GM12872 (cell line): ENCODE measurements around the gene DHCR24.

Experiments
- TF ChIP-seq, protein P1 (sequence below): IDR thresholded peaks from 3 replicates; pipeline ENCODE4 v1.5.1; 2011; ENCODE audit warnings: low read depth, mild to moderate bottlenecking, low read length, moderate library complexity; ENCODE audit not compliant: insufficient read depth

The DHCR24 gene

DNA sequence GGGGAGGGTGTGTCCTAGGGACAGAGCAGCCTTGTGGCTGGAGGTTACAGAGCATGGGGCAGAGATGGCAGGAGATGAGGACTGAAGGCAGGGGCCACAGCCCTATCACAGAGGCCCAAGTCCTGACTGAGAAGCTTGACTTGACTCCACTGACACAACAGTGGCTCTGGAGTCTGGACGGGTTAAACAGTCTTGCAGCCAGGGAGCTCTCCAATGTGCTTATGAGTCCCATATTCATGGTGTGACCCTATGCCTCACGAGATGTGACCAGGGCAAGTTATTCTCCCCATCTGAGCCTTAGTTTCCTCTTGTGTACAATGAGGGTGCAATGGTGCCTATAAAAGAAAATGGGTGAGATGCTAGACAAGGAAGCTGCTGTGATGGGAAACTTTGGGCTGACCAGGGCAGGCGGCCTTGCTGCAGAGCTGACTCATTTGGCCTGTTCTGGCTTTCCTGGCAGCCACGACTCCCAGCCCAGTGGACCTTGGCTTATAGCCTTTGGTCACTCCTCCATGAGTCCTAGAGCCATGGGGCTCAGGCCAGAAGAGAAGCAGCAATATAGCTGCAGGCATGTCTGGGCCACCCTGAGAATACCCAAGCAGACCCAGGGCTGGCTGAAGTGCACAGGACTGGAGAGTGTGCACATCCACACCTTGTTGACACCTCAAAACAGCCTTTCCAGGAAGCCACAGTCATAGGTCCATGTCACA is 83.1 kb downstream of the DHCR24 start:
- TF ChIP-seq, protein P1, sequence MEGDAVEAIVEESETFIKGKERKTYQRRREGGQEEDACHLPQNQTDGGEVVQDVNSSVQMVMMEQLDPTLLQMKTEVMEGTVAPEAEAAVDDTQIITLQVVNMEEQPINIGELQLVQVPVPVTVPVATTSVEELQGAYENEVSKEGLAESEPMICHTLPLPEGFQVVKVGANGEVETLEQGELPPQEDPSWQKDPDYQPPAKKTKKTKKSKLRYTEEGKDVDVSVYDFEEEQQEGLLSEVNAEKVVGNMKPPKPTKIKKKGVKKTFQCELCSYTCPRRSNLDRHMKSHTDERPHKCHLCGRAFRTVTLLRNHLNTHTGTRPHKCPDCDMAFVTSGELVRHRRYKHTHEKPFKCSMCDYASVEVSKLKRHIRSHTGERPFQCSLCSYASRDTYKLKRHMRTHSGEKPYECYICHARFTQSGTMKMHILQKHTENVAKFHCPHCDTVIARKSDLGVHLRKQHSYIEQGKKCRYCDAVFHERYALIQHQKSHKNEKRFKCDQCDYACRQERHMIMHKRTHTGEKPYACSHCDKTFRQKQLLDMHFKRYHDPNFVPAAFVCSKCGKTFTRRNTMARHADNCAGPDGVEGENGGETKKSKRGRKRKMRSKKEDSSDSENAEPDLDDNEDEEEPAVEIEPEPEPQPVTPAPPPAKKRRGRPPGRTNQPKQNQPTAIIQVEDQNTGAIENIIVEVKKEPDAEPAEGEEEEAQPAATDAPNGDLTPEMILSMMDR = no peak

DNA sequence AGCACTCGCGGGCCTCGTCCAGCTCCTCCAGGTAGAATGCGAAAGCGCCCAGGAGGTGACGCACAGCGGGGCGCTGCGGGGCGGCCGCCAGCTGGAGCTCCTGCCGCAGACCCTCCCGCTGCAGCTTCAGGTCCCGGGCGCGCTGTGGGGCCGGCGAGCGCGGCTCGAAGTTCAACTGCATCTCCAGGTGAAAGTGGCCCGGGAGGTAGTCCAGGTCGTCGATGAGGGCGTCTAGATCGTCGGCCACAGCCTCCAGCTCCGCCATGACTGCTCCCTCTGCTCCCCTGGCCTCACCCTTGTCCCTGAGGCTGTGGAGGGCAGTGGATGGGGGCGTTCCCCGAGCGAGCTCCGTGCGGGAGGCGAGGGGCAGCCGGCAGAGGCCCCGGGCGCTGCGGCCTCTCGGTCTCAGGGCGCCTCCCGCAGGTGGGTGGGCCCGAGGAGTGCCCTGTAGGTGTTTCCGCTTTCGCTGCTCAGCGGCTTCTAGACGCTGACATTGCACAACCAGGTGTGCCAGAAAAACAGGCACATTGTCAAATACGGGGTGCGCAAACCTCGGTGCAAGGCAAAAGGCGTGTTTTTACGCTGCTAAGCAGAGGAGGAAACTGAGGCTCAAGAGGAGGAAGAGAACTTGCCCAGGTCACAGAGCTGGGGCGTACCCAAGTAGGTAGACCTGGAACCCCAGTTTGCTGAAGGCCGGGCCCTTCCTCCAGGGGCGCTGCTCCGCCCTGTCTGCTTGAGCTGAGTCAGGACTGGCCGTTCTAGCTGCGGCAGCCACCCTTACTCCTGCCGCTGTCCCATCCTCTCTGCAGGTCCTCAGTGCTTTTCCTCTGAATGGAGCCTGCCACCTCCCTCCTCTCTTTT is 85.9 kb downstream of the DHCR24 start, which contains the start of gene TTC22:
Gene TTC22 (minus strand): TSS at position 425 of the 861 bp plus-strand sequence. CDS start 160 bp downstream, at position 265.
- TF ChIP-seq, protein P1 = peak; percentile 87

DNA sequence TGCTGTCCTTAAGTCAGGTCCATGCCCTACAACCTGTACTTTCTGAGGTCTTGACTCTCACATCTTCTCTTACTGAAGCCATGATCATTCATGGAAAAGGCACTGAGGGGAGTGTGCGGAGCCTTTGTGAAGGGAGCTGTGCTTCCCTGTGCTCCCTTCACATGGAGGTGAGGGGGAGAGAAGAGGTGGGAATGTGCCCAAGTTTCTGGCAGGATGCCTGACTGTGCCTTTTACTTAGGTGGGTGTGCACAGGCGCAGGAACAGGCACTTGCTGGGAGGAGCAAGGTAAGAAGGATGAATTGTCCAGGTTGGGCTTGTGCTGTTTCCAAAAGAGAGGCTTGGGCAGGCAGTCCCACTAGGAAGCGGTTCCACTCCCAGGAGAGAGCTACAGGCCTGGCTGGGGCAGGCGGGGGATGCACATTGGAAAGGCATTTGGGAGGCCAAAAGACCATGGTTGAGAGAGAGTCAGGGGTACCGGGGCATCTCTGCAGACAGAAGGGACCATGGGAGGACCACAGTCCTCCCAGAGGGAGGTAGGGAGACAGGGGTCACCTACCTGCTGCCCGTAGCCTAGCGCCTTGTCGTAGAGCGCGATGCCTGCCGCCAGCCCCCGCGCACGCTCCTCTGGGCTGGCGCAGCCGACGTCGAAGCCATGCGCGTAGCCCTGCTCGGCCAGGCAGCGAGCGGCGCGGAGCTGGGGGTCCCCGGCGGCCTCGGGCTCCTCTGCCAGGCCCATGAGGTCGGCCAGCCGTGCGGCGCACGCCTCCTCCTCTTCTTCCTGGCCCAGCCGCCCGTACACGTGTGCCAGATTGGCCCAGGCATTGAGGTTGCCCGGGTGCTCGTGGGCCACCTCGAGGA is 86.7 kb downstream of the DHCR24 start:
- TF ChIP-seq, protein P1 = no peak
